Measurements from ENCODE around the gene GCK.

GCK gene

GRCh38 chr7:44103923-44104859 lies 85.0 kb downstream of the GCK start, which contains the start of gene AEBP1:
Gene AEBP1 (plus strand): TSS chr7:44104345. CDS start chr7:44104666, 321 bp downstream.
- no peak for DNase-seq (ENCODE audit: low read depth)

- no peak for DNase-seq (ENCODE audit: low read depth)
Measured at GRCh38 chr7:44103566-44103922, 85.7 kb downstream of the GCK start.

GRCh38 chr7:44102846-44103565 lies 86.2 kb downstream of the GCK start:
- no peak for DNase-seq (ENCODE audit: low read depth)

- no peak for DNase-seq (ENCODE audit: low read depth)
Measured at GRCh38 chr7:44101966-44102845, 87.0 kb downstream of the GCK start.

- no peak for DNase-seq (ENCODE audit: low read depth)
Measured at GRCh38 chr7:44101303-44101965, 87.8 kb downstream of the GCK start.

- no peak for DNase-seq (ENCODE audit: low read depth)
Measured at GRCh38 chr7:44100458-44101302, 88.6 kb downstream of the GCK start.

GRCh38 chr7:44099669-44100068 lies 89.6 kb downstream of the GCK start:
- DNase-seq (ENCODE audit: low read depth), result no peak

GRCh38 chr7:44098092-44099068 lies 90.9 kb downstream of the GCK start:
- DNase-seq (ENCODE audit: low read depth), result no peak

GRCh38 chr7:44097064-44097932 lies 91.9 kb downstream of the GCK start:
- DNase-seq (ENCODE audit: low read depth), result no peak

- DNase-seq (ENCODE audit: low read depth), result no peak
Measured at GRCh38 chr7:44096326-44096881, 92.8 kb downstream of the GCK start.

GRCh38 chr7:44095781-44096180 lies 93.5 kb downstream of the GCK start:
- no peak for DNase-seq (ENCODE audit: low read depth)

GRCh38 chr7:44094883-44095592 lies 94.2 kb downstream of the GCK start:
- DNase-seq (ENCODE audit: low read depth), result no peak

- no peak for DNase-seq (ENCODE audit: low read depth)
Measured at GRCh38 chr7:44094365-44094764, 94.9 kb downstream of the GCK start.
